ENCODE data around the gene RAB34.

RAB34 gene

GRCh38 chr17:28743243-28744103 is 25.8 kb upstream of the RAB34 start, which contains the start of gene TRAF4:
TRAF4 (plus strand) TSS chr17:28744011; CDS start chr17:28744113, 102 bp downstream.
- Mint-ChIP-seq H3K36me3 (ENCODE audit: low read depth) (peaks cover 14% of the 10 kb centered on the region), H3K9me3 (no peaks in the 10 kb centered on the region), H3K4me3 (peak within 1 kb of the TSS; percentile 97 to 99 (median 98)), H3K27me3 (ENCODE audit: low read depth) (no peaks in the 10 kb centered on the region), H3K4me1 (peaks cover 22% of the 10 kb centered on the region), H3K27ac (peak within 1 kb of the TSS; percentile 95 to 100 (median 99))
- no peak for TF ChIP-seq CTCF (IDR thresholded peaks at IDR 0.05; ENCODE audit: unreplicated experiment in 3 of 3)

- H3K27ac Mint-ChIP-seq: no peak overlapping the region
- no peaks in the 10 kb centered on the region for H3K9me3 Mint-ChIP-seq
- no peaks in the 10 kb centered on the region for H3K27me3 Mint-ChIP-seq (ENCODE audit: low read depth)
- TF ChIP-seq CTCF (IDR thresholded peaks at IDR 0.05; ENCODE audit: unreplicated experiment in 3 of 3): no peak
- peak overlapping the region in 2 of 3 experiments; percentile 17 to 36 for H3K4me3 Mint-ChIP-seq
- peaks cover 9% of the 10 kb centered on the region for H3K4me1 Mint-ChIP-seq
- peaks cover 6% of the 10 kb centered on the region for H3K36me3 Mint-ChIP-seq (ENCODE audit: low read depth)
These were observed 24.0 kb upstream of the RAB34 start for GRCh38 chr17:28741358-28742349.

- Mint-ChIP-seq H3K36me3 (ENCODE audit: low read depth) (peaks cover 6% of the 10 kb centered on the region), H3K4me1 (no peaks in the 10 kb centered on the region), H3K9me3 (no peaks in the 10 kb centered on the region), H3K27ac (no peak overlapping the region), H3K27me3 (ENCODE audit: low read depth) (no peaks in the 10 kb centered on the region), H3K4me3 (peak overlapping the region in 1 of 3 experiments; percentile 17)
- no peak for TF ChIP-seq CTCF (IDR thresholded peaks at IDR 0.05; ENCODE audit: unreplicated experiment in 3 of 3)
These were observed 23.0 kb upstream of the RAB34 start for GRCh38 chr17:28740406-28741357.

- Mint-ChIP-seq H3K4me1 (no peaks in the 10 kb centered on the region), H3K4me3 (no peak overlapping the region), H3K27ac (peak overlapping the region in 1 of 3 experiments; percentile 56), H3K9me3 (no peaks in the 10 kb centered on the region), H3K36me3 (ENCODE audit: low read depth) (peaks cover 6% of the 10 kb centered on the region), H3K27me3 (ENCODE audit: low read depth) (no peaks in the 10 kb centered on the region)
- TF ChIP-seq CTCF (IDR thresholded peaks at IDR 0.05; ENCODE audit: unreplicated experiment in 3 of 3): no peak
These were observed 21.2 kb upstream of the RAB34 start for GRCh38 chr17:28738680-28739384.
